ENCODE data around the gene ADGRG1. TPM values are rescaled to one million over a fixed set of nuclear protein-coding genes. Genes with fewer than 3 reads are reported as not detected.

The ADGRG1 gene
- total RNA-seq, 2 donors from 2014 or later = 28.0 to 28.5 TPM

DNA sequence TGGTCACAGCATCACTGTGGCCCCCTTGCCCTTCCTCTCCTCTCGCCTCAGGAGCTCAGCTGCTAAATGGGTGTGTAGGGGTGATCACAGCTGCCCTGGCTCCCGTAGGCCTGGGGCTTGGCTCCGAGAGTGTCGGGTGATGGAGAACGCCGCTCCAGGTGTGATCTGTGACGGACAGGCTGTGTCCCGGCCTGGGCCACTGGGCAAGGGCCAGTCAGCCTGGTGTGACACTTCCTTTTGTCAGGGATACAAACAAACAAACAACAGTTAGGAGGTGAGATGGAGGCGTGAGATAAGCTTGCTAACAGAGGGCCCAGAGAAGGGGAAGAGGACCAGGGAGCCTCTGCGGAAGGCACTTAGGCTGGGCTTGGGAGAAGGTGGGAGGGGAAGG, 2.0 kb downstream of the ADGRG1 start:
- intact Hi-C loops (cut with DNase I) = no loop called here
- DNase-seq (ENCODE audit: low spot score) = no peak

DNA sequence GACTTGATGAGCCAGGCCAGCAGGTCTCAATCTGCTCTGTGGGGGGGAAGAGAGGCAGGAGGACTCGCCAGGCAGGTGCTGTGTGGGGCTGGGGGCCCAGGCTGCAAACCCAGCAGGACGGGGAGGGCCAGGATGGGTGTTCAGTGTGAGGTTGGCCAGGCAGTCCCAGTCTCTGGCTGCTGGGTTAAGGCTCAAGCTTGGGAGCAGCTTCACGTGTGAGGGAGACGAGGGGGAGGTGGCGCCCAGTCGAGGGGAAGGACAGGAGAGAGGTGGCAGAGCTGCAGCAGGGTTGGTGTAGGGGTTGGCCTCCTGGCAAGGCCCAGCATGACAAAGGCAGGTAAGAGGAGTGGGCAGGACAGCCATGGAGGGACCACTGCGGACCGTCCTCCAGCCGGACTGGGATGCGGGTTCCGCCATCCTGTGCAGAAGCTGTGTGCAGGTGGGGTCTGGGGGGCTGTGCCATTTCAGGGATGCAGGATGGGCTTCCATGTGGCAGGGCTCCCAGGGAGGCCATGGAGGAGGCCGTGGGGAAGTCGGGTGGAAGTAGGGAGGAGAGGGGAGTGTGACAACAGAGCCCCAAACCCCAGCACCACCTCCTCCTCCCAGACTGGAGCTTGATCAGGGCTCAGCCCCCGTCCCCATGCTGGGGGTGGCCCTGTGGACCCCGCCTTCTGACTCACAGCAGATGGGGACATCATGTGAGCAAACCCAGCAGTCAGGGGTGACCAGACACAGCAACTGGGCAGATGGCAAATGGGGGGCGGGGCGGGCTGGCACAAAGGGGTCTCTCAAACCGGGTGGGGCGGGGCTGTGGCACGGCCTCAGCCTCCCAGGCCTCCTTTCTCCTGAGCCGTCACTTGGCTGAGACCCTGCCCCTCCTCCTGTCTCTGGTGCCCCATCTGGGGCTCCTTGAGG, 2.8 kb downstream of the ADGRG1 start:
- DNase-seq (ENCODE audit: low spot score) = no peak
- intact Hi-C loops (cut with DNase I) = no loop called here

DNA sequence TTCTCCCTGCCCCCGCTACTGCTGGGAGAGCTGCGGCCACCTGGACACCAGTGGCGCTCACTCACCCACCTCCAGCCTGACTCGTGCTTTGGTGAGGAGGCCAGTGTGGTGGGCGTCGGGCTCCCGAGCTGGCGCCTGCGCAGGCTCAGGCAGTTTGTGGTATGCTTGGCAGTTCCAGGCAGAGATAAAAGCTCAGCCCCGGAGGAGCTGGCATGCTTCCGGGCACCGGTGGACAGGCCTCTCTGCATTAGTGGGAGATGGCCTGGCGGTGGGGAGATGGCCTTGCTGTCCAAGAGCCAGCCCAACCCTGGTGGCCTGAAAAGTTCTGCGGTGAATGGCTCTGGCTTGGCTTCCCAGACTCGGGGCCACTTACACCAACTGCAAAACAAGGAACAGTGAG, 4.1 kb downstream of the ADGRG1 start:
- DNase-seq (ENCODE audit: low spot score) = no peak
- intact Hi-C loops (cut with DNase I) = no loop called here

GRCh38 chr16:57633383-57634064, 5.1 kb downstream of the ADGRG1 start:
- no peak for DNase-seq (ENCODE audit: low spot score)
- intact Hi-C loops (cut with DNase I) = no loop called here

DNA sequence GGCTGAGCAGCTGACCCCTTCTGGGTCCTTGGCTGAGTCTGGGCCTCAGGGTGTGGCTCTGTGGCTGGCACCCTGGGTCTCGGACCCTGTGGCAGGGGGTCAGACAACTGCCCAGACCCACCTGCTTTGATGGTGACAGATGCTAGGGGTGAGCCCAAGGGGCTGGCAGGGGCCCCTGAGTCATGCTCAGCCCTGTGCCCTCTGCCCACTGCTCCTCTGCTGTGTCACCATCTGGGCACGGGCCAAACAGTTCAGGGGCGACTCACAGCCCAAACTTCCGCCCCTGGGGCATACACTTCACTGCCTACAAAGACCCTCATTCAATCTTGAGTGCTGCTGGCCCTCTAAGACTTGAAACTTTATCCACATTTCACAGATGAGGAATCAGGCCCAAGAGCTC, 5.7 kb downstream of the ADGRG1 start:
- no peak for DNase-seq (ENCODE audit: low spot score)
- intact Hi-C loops (cut with DNase I) = no loop called here

- no peak for DNase-seq (ENCODE audit: low spot score)
- intact Hi-C loops (cut with DNase I) = no loop called here
Observed at GRCh38 chr16:57635266-57636097, 7.1 kb downstream of the ADGRG1 start.

DNA sequence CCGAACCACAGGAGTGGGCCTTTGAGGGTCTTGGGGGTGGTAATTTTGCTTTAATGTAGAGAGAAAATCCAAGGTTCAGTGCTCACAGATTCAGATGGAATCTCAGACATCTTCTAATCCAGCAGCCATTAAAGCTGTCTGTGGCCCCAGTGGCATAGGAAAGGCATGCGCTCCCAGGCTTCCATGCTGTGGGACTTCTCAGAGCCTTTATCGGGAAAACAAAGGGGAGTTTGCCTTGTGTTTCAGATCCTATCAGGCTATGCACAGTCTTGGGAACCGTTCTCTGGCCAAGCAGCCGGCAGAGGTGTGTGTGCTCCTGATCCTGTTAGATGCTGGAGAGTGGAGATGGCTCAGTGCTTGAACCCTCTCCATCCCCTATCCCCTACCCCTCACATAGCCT, 7.8 kb downstream of the ADGRG1 start:
- intact Hi-C loops (cut with DNase I) = no loop called here
- no peak for DNase-seq (ENCODE audit: low spot score)

GRCh38 chr16:57637020-57637419, 8.6 kb downstream of the ADGRG1 start:
- intact Hi-C loops (cut with DNase I) = no loop called here
- no peak for DNase-seq (ENCODE audit: low spot score)

DNA sequence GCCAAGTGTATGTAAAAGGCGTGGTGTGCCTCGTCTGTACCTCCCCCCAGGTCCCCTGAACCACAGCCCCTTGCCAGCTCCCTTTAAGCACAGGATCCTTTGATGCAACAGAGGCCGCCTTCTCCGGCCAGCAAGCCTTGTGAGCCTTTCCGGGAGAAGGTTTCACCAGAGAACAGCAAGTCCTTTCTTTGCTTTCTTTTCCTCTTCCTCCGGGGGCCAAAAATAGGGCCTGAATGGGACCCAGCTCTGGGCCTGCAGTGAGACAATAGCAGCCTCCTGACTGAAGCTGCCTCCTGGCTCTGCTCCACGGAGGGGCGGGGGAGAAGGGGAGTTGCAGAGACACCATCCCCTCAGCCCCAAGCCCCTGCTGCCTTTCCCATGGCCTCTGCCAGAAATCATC, 9.0 kb downstream of the ADGRG1 start:
- intact Hi-C loops (cut with DNase I) = no loop called here
- DNase-seq (ENCODE audit: low spot score) = no peak

DNA sequence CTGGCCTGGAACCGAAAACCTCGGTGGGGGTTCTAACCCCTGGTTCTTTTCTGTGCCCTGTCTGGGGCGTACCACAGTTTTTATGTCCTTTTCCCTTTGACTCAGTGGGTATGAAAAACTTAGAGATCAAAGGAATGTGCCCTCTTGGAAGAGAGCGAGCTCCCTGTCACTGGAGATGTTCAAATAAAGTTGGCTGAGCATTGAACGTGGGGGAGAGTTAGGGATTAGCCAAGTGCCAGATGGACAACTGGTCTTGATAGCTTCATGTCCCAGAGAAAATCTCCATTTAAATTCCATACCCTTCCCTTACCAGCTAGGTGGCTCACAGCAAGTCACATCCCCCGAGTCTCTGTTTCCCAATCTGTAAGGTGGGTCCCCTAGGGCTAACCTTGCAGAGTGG, 9.5 kb downstream of the ADGRG1 start:
- no peak for DNase-seq (ENCODE audit: low spot score)
- intact Hi-C loops (cut with DNase I) = no loop called here

GRCh38 chr16:57638381-57638780, 10.0 kb downstream of the ADGRG1 start:
- DNase-seq (ENCODE audit: low spot score) = no peak
- intact Hi-C loops (cut with DNase I) = no loop called here

- DNase-seq (ENCODE audit: low spot score) = no peak
- intact Hi-C loops (cut with DNase I) = no loop called here
Observed at GRCh38 chr16:57639172-57639887, 10.9 kb downstream of the ADGRG1 start.

DNA sequence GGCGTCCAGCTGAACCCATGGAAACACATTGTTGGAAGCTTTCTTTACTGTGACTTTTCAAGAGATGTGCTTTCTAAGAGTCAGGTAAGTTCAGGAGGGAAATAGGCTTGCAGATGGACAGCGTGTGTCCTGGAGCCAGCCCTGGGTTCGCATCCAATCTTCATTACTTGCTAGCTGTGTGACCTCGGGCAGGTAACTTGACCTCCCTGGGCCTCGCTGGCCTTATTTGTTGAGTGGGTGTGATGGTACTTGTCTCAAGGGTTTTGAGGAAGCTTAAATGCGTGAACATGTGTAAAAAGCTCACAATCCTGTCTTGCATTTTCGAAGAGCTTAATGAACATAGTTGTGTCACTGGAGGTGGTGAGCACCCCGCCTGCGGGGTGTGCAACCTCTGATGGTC, 11.8 kb downstream of the ADGRG1 start:
- DNase-seq (ENCODE audit: low spot score) = no peak

GRCh38 chr16:57640612-57641011, 12.2 kb downstream of the ADGRG1 start:
- intact Hi-C loops (cut with DNase I) = no loop called here
- no peak for DNase-seq (ENCODE audit: low spot score)

More for the DNA sequence above, 11.8 kb downstream of the ADGRG1 start:
- intact Hi-C loops (cut with DNase I) = no loop called here

GRCh38 chr16:57642160-57643135, 14.0 kb downstream of the ADGRG1 start:
- no peak for DNase-seq (ENCODE audit: low spot score)
- intact Hi-C loops (cut with DNase I) = no loop called here

- intact Hi-C loops (cut with DNase I) = no loop called here
- no peak for DNase-seq (ENCODE audit: low spot score)
Observed at GRCh38 chr16:57643147-57643874, 14.9 kb downstream of the ADGRG1 start.

DNA sequence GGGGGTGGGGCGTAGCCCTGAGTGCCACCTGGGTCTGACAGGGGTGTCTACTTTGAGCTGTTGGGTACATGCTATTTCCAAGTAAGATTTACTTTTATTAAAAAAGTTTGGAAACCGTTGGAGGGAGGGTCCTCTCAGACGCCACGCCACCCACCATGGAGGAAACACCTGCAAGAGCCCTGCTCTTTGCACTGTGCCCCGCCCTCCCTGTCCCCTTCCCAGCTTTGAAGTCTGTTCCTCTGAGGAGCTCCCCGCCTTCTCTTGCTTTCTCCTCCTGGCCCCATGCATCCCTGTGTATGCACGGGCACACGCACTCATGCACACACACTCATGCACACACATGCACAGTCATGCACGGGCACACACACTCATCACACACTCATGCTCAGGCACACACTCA, 15.5 kb downstream of the ADGRG1 start:
- no peak for DNase-seq (ENCODE audit: low spot score)
- intact Hi-C loops (cut with DNase I) = no loop called here

All from posterior vena cava (tissue), 2 donors.